Eye (tissue), 1 donor: ENCODE results near the gene CCDC27.
A peak's percentile ranks its signal among the peaks of the same experiment; 100 is the strongest.

Experiments used
- DNase-seq: peaks from one replicate; pipeline ENCODE4 v3.0.0-alpha.2; 2015

Gene CCDC27

DNA sequence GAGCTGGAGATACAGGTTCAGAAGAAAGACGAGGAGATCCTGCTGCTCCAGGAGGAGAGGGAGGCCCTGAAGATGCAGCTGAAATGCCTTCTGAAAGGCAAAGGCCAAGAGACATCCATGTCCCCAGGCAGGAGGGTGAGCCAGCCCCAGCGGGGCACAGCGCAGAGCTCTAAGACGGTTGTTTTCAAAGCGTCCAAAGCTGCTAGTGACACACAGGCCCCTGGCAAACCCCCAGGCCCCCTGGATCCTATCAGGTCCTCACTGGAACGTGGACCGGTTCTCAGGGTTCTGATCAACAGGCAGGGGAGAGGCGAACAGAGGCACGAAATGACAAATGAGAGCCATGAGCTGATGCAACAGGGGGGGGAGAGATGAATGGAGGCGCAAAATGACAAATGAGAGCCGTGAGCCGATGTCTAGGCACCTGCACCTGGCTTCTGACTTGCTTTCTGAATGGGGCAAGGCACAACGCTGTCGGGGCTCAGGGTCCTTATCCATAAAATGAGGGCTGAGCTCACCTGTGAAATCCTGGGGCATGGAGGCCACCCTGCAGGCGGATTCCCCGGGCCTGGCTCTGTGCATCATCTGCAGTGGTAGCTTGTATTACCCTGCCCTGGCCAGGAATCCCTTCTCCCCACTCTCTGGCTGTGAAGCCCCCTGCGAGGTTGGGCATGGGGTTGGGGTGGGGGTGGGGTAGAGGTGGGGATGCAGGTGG is 9.2 kb downstream of the CCDC27 start:
- no peak for DNase-seq

DNA sequence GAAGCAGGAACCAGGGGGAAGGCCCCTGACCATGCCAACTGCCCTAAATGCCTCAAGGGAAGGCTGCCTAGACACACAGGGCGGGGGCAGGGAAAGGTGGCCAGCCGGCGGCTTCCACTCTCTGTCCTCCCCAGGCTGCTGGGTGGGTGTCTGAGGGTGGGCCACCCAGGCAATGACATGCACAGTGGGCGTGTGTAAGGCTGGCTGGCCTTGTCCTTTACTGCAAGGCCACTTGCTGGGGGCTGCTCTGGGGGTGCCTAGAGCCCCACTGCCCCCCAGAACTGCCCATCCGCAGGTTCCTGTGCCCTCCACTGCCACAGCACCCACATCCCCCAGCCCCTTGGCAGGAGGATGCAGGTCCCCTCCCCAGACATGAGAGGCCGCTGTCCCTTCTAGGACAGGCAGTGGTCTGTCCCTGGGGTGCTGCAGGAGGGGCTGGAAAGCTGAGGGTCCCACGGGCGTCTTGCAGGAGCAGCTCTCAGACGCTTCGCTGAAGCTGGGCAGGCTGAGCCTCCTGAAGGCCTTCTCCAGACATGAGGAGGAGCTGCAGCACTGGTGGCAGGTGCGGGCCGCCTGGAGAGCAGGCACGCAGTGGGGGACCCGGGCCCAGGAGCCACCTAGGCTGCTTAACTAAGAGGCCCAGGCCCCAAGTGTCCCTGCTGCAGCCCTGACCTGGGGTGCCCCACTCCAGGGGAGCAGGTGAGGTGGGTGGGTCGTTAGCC is 10.1 kb downstream of the CCDC27 start:
- DNase-seq: no peak

DNA sequence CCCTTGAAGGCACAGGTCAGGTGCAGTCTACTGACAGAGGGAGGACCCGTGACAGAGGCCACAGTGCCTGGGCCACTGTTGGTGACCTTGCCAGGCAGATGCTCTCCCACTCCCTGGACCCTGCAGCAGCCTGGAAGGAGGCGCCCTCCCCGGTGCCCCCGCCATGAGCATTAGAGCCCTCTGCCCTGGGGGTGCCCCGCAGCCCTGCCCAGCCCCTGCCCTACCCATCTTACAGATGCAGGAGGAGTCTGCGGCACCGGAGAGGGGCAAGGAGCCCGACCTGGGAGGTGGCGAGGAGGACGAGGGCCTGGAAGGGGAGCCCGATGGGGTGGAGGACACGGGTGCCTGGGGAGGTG is 10.6 kb downstream of the CCDC27 start:
- DNase-seq: no peak

DNA sequence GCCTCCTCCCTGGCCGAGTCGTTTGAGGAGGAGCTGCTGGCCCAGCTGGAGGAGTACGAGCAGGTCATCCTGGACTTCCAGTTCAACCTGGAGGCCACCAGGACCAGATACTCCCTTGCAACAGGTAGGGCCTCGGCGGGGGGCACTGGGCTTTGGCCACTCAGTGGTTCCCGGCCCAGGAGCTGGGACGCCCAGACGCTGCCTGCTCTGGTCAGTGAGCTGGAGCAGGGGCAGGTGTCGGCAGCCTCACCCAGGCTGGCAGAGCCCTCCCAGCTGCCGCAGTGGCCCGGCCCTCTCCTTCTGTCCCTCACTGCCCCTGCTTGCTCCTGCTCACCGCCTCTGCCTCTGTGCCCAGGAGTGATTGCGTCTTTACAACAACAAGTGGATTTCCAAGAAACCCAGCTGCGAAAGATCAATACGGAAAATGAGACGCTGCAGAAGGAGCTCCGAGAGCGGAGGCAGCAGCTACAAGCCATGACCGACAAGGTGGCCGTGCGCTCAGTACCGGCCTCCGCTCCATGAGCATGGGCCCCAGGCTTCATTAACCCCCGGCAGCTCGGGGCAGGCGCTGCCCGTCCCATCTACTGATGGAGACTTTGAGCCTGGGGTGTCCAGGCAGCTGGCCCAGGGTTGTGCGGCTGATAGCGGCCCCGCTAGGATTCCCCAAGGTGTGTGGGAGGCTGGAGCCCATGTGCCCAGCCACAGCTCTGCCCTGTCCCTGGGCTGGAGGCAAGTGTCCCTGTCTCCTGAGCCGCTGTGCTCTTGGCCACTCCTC is 11.3 kb downstream of the CCDC27 start:
- peak; percentile 35 for DNase-seq

DNA sequence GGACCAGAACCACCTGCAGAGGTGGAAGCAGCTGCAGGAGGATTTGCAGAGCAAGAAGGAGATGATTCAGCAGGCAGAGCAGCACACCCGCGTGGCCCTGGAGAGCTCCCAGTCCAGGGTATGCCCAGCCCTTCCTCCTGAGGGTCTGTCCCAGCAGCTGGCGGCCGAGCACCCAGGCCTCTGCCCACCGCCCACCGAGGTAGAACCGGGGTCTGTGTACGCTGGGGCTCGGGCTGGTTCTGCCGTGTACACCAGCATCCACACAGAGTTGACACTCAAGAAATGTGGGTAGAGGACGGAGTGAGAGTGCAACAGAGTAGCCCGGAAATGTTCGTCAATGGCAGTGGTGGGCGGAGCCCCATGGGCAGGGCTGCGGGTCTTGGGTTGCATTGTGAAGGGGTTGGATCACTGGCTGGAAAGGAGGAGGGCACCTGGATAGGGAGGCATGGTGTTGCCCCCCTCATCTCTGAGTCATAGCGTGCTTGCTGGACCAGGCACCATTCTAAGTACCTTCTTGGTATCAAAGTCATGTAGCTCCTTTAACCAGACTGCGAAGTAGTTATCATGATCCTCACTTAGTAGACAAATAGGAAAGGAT is 15.2 kb downstream of the CCDC27 start:
- DNase-seq: no peak

DNA sequence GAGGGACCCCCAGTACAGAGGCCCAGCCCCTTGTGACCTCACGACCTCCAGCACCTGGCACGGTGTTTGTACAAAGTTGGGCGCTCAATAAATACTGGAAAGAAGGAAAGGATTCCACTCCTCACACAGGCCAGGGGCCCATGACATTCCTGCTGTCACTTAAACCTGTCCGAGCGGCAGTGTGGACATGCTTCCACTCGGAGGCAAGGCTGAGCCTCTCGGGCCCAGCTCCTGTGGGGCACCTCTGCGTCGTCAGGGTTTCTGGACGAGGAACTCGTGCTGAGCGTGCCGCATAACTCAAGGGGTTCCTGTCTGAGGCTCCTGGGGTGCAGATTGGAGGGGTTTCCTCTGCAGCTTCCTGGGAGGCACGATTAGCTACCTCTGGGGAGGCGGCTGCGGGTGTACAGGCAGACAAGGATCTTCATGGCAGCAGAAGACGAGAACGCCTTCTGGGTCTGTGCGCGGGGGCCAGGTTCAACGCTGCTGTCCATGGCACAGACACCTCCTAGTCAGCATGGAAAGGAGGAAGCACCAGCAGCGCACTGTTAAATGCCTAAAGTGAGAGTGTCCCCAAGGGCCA is 16.7 kb downstream of the CCDC27 start:
- no peak for DNase-seq

DNA sequence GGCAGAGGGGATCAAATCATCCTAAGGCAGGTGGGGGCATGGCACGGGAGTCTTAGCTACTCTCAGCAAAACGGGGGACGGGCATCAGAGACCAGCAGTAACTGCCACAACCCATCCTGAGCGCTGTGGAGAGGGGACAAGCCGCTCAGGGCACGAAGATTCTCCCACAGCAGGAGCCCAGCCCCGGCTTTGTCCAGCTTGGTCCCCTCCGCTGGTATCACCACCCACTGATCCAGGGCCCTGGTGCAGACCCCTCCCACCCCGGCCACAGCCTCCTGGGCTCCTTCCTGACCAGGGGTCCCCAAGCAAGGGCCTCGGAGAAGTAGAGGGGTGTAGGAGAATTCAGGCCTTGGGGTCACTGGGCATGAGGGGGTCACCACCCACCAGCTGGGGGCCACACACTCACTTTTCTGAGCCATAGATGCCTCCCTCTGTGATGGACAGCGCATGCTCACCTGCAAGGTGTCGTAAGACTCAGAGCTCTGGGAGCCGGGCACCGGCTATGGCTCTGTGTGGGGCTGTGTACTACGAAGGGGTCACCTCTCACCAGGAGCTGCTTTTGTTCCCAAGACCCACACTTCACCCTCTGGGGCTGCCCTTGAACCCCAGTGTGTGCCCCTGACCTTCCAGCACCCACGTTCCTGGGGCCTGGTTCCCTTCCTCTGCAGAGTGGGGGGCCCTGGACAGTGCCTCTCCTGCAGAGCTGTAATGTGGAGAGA is 18.0 kb downstream of the CCDC27 start:
- DNase-seq: no peak

DNA sequence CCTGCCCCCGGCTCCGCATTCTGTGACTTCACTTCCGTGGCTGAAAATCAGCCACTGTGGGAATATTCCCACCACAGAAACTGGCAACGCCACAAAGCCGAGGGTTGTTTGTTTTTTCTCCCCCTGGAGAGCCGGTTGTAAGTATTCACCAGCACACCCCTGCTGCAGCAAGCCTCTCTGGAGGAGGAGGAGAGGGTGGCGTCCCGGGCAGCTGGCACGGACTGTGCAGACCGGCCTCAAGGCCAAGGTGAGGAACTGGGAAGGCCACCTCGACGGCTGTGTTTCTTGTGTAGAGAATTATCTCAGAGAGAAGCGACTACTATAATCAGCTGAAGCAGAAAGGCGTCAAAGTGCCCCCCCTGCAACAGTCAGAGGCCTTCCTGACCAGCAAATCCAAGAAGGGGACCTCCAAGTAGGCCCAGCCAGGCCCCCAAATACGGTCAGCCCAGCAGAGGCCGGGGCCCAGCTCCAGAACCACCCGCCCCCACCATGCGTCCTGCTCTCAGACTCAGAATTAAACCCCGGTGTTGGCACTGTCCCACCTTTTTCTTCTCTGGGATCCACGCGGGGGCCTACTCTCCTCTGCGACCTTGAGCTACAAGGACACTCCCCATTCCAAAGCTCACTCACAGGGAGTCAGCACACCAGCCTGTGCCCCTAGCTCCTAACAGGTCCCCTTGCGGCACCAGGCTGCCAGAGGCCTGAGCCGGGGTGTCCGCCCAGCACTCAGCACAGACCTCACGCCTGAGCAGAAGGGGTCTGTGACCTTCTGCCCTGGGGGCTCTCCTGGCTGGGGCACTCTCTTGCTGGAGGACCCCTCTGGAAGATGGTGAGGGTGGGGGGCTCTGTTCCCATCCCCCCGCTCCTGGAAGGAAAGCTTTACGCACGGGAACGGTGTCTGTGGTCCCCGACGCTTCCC is 19.1 kb downstream of the CCDC27 start:
- peak; percentile 41 for DNase-seq

DNA sequence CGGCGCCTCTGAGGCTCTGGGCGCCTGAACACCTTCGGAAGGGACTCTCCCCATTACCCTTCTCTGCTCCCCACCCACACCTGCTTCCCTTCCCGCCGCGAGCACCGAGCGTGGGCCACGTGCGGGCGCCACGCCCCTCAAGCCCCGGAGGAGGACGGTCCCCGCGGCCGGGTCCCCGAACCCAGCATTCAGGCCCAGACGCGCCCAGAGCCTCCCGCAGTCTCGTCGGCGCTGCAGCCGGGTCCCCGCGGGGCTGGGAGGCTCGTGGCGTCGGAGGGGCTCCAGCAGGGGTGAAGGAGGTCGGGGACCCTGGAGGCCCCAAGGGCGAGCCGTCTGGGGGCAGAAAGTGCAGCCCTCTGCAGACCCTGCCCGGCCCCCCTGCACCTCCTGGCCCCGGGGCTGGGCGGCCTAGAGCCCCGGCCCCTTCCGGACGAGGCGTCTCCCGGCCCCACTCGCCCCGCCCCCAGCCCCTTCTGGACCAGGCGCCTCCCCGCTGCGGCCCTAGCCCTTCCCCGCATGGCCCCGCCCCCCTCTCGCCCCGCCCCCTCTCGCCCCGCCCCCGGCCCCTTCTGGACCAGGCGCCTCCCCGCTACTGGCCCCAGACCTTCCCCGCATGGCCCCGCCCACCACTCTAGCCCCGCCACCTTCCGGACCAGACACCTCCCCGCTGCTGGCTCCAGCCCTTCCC is 19.9 kb downstream of the CCDC27 start:
- peak; percentile 93 for DNase-seq

DNA sequence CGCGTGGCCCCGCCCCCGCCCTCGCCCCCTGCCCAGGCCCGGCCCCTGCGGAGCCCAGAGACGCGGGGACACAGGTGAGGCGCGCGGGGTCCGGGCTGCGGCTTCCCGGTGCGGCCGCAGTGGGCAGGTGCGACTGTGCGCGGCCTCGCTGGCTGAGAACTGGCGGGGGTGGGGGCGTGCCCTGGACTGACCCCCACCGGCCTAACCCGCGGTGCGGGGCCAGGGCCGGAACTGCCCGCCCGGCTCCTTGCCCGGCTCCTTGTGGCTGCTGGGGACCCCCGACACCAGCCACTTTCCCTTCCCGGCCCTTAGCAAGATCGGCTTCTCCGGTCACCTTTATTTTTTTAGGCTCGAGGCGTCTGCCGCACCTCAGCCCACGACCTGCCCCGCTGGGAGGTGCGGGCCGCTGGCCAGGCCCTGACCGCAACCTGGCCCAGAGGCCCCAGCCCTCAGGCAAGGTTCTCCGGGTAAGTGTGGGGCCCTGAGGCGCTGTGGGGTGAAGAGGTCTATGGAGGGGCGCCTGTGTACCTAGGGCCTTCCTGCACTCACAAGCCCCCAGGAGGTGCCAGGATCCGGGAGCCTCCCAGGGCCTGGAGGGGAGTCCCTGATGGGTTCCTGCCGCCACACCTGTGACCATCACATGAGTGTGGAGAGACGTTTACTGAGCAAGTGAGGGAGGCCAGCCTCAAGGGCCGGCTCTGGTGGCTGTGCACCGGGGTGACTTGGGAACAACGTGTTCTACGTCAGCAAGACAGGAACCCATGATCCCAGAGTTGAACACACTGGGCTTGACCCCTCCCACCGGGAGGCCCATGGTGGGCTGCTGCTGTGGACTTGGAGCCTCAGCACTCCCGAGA is 20.7 kb downstream of the CCDC27 start, which contains the start of gene SMIM1:
SMIM1 (plus strand) TSS at position 35 of the 857 bp plus-strand sequence. CDS start 2,625 bp downstream, outside the sequence.
- peak; percentile 51 for DNase-seq

DNA sequence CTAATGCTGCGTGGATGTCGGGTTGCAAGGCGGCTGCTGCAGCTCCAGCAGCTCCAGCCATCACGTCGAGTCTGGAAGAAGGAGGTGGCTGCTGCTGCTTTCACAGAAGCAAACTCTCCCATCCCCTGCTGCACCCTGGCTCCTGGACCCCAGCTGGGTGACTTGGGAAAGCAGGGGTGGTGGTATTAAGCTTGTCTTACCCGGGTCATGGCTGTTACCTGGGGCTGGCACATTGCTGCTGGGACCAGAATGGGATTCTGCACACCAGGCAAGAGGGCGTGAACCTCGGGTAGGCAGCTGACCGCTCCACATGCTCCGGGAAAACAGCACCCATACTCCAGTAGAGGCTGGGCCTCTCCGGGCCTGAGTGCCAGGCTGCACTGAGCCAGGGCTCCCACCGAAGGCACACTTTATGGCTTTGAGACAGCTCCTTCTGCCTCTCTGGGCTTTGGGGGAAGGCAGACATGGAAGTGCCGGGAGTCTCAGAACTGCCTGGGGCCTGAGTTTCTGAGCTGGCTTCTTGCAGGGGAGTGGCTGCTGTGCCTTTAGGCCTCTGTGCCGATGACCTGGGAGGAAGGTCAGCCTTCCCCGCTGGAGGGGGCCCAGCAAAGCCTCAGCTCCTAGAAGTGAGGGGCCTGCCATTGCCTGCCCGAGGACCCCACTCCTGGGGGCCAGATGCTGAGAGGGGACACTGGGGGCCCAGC is 21.5 kb downstream of the CCDC27 start:
- DNase-seq: peak; percentile 43

DNA sequence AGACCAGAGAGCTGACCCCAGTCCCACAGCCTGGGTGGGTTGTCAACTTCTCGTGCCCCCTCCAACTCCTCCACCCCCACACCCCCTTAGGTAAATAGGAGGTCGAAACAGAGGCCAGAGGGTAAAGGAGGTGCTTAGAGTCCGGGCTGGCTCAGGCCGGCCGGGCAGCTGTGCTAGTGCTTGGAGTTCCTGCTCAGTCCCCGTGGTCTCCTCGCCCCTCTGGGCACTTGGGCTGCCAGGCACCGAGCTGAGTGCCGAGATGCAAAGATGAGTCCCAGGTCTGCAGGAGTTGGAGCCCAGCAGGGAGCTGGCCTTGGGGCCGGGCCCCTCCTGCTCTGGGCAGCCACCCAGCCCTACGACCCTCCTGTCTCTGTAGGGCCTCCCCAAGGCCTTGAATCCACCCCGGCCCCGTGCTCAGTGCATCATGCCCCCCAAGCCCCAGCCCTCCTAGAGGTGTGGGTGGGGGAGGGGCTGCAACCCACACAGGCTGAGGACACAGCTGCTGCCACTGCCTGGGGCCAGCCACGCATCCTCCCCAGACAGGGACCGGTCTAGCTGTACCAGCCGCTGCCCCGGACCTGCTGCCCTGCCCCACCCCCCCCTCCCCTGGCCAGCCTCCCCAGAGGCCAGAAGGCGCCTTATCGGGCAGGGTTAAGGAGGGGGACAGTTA is 22.2 kb downstream of the CCDC27 start:
- DNase-seq: peak; percentile 50

DNA sequence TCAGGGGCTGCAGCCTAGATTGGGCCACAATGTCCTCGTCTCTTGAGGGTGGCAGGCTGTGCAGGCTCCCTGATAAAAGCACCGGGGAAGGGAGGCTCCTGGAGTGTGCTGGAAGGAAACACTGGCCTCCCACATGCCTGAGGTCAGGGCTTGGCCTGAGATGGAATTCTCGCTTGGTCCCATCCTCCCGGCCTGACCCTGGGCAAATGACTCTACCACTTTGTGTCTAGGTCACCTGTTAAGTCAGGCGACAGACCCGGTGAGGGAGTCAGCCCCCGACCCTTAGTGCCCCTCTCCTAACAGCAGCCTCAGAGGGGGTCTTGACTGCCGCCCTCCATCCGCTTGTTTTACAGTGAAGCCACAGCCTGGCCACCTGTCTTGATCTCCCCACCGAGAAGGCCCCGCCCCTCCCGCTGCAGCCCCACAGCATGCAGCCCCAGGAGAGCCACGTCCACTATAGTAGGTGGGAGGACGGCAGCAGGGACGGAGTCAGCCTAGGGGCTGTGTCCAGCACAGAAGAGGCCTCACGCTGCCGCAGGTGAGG is 22.8 kb downstream of the CCDC27 start:
- DNase-seq: peak; percentile 52

DNA sequence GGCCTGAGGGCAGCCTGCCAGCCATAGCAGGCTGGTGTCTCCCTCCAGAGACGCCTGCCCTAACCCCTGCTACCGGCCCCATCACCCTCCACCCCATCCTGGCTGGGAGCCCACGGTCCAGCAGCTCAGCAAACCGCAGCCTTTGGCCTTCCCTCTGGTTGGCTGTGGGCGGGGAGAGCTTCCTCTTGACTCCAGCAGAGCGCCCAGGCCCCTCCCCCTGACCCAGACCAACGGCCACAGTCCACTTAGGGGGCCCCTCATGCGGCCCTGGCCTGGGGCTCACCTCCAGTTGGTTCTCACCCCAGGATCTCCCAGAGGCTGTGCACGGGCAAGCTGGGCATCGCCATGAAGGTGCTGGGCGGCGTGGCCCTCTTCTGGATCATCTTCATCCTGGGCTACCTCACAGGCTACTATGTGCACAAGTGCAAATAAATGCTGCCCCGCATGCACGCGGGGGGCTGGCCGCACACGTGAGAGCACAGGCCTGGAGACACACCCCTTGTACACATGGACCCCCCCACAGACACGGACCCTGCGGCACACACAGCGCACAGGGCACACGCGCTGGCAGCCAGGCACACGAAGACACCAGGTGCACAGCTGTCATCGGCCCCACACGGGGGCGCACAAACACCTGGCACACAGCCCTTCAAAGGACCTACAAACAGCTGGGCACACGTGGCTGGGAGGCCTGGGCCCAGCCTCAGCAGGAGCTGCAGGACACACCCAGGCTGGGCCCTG is 23.4 kb downstream of the CCDC27 start:
- DNase-seq: peak; percentile 82

DNA sequence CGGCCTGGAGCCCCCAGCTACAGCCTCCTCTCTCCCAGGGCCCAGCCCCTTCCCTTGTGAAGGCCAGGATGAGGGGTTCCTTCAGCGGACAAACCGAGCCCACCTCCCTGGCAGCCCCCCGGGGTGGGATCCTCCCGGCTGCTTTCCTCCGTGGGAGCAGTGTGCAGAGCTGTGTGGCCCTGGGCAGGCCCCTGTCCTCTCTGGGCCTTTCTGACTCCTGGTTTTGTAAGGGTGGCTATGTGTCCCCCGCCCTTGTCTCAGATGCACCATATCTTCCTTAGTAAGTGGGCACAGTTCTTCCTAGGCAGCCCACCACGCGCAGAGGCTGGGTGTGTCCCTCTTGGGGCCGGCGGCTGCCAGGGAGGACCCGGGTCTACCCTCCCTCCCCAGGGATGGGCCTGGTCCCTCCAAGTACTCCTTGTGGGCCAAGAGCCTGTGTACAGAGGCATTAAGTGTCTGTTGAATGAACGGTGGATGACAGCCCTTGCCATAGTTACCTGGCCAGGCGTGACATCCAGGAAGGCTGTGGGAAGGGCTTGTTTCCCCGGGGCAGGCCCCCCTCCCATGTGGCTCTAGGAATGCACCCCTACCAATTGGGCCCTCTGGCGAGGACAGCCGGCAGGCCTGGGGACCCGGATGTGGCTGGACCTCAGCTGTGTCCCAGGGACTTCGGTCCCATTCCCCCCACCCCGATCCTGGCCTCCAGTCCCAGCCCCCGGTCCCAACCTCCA is 24.1 kb downstream of the CCDC27 start:
- no peak for DNase-seq

DNA sequence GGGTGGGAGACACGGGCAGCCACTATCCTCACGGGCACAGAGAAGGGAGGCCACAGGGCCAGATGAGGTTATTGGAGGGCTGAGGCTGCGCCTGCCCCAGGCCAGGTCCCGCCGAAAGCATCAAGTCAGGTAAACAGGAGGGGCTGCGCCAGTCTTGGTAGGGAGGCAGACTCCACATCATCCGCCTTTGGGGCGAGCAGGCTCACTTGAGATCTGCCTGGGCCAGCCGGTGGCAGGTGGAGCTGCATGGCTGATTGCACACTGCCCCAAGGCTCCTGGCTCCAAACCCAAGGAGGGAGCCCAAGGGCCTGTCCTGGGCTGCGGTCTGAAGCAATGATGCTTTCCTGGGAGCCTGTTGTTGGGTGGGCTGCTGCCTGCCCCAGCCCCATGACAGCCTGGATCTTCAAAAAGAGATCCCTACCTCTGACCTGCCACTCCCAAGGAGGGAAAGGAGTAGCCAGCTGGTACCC is 24.9 kb downstream of the CCDC27 start:
- DNase-seq: no peak
